Activated CD8-positive, alpha-beta memory T cell treated with anti-CD3 and anti-CD28 coated beads, Interleukin-2, amount 50 U/mL, for 24 hours (primary cell): ENCODE data around the gene EMP3.

ENCODE experiments used
- DNase-seq: peaks from one replicate; pipeline ENCODE4 v3.0.0-alpha.2; 2020; ENCODE audit errors: extremely low read depth

EMP3 gene

DNA sequence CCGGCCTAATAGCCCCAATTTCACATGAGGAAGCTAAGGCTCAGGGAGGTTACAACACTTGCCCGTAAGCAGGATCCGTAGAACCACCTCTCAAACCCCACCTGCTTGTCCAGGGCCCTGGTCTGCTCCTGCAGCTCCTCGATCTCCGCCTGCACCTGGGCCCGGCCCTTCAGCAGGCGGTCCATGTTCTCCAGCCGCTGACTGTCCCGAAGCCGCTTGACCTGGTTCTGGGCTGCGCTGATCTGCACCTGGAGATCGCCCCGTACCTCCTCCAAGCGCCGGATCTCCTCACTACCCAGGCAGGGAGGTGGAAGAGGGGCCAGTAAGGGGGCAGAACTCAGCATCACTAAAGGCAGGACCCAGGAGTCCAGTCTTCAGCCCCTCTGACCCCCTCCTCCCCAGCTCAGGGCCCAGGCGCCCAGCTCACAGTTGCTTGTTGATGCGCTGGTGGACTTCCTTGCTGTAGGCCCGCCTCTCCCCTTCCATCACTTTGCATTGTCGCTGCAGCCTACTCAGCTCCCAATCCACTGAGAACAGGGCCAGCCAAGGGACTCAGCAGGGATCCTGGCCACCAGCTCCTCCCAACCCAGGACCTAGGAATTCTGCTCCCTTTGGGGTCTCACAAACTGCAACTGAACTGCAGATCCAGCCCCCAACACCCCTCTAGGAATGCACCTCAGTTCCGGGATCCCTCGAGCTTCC lies 6.9 kb upstream of the EMP3 start:
- DNase-seq: no peak

DNA sequence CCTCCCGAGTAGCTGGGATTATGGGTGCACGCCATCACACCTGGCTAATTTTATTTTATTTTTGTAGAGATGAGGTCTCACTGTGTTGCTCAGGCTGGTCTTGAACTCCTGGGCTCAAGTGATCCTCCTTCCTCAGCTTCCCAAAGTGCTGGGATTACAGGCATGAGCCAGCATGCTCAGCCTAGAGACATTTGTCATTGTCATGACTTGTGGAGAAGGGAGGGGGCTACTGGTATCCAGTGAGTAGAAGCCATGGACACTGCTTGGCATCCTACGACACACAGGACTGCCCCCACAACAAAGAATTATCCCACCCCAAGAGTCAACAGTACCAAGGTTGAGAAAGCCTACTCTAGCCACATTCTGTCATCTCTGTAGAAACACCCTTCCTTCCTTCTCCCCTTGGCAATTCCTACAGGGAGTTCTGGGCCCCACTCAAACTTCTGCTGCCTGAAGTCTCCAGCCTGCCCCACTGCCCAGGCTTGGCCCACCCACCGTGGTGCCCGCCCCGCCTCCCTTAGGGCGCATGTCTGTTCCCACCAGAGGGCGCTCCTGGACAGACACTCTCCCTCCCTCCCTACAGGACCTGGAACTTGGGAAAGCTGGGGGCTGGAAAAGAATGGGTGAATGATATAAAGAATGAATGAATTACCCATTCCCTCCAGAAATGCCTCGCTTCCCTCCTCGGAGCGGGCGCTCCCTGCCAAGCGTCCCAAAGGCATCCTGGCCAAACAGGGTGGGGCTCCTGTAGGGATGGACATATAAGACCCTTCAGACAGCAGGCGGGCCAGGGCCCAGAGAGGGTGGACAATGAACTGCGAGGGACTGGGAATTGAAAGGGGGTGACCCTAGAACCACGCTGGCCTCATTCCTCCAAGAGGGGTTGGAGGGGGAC lies 5.5 kb upstream of the EMP3 start:
- no peak for DNase-seq

- DNase-seq: peak; percentile 89
Observed at GRCh38 chr19:48321372-48321621, 4.1 kb upstream of the EMP3 start.

DNA sequence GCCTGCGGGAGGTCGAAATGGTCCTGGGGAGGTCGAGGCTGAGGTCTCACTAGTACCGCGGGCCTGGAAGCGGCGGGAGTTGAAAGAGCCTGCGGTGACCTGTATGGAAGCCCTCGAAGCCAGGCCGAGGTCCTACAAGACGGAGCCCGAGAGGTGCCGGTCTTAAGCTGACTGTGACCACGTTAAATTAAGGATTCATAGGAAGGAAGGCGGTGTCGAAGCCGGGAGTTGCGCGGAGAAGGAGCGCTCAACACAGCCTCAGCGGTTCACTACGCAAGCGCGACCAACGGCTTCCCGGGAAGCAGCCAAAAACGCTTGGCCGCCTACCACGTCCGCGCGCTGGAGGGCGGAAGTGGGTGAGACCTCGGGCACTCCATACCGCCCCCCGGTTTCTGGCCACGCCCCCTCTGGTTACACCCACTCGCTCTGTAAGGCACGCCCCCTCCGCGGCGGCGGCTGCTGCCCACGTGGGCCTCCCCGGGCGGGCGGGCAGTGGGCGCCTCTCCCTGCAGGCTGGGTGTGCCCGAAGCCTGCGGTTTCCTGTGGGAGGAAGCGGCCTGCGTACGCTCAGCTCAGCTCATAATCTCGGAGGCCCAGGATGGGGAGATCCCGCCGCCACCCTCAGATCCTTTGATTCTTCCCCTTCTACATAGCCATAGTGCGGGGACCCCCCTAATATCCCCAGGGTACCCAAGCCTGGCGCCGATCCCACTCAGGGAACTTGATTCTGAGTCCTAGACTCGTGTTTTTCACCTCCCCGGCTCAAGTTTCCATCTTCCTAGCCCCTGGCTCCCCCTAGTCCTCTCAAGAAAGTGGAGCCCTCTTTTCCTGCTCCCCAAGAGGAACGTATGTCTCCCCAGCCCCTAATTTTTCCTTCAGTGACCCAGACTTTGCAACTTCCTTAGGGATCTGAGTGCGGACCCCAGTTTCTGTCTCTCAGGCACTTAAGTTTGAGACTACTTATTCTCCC lies 3.4 kb upstream of the EMP3 start:
- DNase-seq: peak; percentile 87

DNA sequence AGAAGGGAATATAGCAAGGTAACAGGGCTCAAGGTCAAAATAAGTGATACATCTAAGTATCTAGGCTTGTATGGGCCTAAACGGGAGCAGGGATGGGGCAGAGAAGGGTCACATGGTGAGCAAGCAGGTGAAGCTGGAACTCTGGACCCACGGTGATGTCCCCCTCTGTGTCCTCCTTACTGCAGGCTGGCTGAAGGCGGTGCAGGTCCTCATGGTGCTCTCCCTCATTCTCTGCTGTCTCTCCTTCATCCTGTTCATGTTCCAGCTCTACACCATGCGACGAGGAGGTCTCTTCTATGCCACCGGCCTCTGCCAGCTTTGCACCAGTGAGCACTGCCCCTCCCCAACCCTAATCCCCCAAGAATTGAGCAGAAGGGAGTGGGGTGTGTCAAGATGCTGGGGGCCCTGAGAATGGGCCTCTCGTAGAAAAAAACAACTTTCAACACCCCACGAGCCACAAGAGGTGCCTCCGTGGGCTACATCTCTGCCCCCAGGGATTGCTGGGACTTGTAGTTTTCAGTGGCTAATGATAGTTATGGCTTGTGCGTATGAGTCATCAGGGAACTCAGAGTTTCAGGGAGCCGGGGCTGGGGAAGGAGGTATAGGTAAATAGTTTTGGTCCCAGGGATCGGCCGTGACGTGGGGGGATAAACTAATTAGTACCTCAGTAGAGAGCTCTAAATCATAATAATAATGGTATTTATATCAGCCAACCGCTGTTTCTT lies 4.0 kb downstream of the EMP3 start:
- no peak for DNase-seq

DNA sequence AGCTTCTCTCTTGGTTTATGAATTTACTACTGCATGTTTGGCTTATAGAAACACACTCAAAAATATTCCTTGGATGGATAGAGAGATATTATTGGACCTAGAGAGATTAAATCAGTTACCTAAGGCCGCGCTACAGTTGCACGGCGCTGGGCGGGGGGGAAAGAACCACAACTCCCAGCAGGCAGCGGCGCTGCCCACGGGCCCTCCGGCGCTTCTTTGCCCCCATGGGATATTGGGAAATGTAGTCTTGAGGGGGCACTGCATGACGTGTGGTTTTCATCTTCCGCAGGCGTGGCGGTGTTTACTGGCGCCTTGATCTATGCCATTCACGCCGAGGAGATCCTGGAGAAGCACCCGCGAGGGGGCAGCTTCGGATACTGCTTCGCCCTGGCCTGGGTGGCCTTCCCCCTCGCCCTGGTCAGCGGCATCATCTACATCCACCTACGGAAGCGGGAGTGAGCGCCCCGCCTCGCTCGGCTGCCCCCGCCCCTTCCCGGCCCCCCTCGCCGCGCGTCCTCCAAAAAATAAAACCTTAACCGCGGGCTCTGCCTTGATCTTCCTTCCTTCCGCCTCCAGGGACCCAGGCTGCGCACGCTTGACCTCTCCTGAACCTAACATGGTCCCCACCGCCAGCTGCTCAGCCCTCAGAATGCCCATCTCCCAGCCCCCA lies 4.8 kb downstream of the EMP3 start:
- DNase-seq: peak; percentile 60

GRCh38 chr19:48332351-48332661 lies 7.0 kb downstream of the EMP3 start:
- DNase-seq: no peak

- peak; percentile 86 for DNase-seq
Observed at GRCh38 chr19:48332662-48333466, 7.5 kb downstream of the EMP3 start.

GRCh38 chr19:48333467-48334384 lies 8.4 kb downstream of the EMP3 start:
- DNase-seq: peak; percentile 78

- no peak for DNase-seq
Observed at GRCh38 chr19:48338253-48338755, 13.0 kb downstream of the EMP3 start.

DNA sequence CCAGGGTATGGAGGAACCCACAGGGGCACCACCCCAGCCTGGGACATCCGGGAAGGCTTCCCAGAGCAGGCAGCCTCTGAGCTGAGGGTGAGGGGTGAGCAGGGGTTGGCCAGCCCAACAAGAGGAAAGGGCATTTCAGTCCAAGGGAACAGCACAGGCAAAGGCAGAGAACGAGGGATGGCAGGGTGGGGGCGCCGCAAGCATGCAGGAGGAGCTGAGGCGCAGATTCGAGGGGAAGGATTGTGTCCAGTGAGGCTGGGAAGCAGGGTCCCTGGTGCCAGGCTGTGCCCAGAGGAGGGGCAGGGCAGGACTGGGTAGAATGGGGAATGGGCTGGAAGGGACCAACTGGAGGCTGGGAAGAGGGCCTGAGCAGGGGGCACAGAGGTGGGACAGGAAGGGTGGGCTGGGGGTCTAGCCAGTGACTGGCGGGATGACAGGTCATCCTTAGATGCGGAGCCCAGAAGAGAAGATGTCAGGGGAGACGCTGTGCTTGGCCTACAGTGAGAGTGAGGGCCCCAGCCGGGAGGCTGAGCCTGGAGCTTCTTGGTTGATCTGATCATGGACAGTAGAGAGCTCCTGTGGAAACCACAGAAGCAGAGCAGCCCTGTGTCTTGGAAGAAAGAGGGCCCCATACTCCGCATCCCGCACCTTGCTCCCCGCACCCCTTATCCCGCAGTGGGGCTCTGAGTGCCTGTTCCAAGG lies 13.6 kb downstream of the EMP3 start:
- DNase-seq: no peak

DNA sequence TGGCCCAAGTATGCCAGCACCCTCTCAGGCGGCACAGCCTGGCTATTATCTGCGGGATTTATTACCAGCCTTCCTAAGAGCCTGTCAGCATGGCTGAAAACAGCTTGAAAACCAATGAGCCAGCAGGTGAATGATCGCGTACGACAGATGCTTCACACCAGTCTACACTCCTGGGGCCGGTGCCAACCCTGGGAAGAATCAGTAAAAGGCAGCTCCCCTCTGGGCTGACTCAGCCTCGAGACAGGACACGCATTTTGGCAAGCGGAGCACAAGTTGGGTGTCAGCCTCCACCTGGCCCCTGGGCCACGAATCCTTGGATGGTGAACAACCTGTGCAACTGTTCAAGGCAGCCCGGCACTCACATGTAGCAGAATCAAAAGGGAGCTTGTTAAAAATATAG lies 15.6 kb downstream of the EMP3 start:
- no peak for DNase-seq

- no peak for DNase-seq
Observed at GRCh38 chr19:48341515-48342413, 16.4 kb downstream of the EMP3 start.

DNA sequence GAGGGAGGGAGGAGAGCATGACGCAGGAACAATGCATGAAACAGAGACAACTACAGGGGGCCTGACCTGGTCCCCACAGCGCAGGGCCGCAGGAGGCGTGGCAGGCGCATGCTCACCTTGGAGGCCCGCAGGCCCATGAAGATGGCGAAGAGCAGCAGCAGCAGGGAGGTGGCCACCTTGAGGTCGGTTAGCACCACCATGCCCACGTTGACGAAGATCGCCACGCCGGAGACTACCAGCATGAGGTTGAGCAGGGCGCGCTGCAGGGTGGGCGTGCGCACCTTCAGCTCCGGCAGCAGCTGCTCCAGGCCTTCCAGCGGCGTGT lies 17.0 kb downstream of the EMP3 start:
- DNase-seq: no peak

DNA sequence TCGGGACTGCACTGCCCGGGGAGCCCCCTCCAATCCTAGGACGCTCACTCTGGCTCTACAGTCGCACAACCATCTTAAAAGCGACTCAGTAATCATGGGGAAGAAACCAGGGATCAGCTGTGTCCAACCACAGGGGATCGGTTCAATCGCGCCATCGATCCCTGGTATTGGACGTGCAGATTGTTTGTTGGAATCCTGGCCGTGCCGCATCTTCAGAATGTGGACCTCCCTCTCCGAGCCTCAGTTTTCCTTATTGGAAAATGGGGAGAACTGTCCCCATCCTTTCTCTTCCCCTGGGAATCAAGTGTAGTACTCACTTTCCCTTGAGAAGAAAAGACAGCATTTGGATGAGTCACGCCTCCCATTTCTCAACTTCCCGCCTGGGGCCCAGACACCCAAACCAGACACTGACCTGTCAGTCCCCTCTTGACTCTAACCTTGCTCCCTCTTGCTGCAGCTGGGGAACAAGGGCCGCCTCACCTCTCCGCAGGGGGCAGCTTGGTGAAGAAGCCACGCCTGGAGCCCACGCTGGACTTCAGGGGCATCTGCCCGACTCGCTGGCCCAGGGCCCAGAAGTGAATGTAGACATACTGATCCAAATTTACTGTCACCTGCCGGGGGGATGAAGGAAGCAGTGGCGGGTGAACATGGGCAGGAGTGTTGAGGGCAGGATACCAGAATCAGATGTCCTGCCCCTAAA lies 17.6 kb downstream of the EMP3 start:
- no peak for DNase-seq

- DNase-seq: no peak
Observed at GRCh38 chr19:48344892-48345291, 19.5 kb downstream of the EMP3 start.

- DNase-seq: no peak
Observed at GRCh38 chr19:48346191-48346590, 20.8 kb downstream of the EMP3 start.
